ENCODE data around the gene PTPN23.

- no peak for TF ChIP-seq ATF3 (CRISPR knock-in tag; IDR thresholded peaks at IDR 0.05)
- no peak for TF ChIP-seq POLR2A (IDR thresholded peaks at IDR 0.05; ENCODE audit: insufficient read depth in 1 of 2, low read depth in 2 of 2, low read length in 2 of 2)
- no peak for TF ChIP-seq MYPOP (CRISPR knock-in tag; IDR thresholded peaks at IDR 0.05)
- TF ChIP-seq CTCF (CRISPR knock-in tag; IDR thresholded peaks at IDR 0.05), result no peak
- TF ChIP-seq TCF12 (IDR thresholded peaks at IDR 0.05), result no peak
- no peak for TF ChIP-seq TCF12 (CRISPR knock-in tag; IDR thresholded peaks at IDR 0.05)
- no peak for TF ChIP-seq CBX1 (IDR thresholded peaks at IDR 0.05; ENCODE audit: low read depth)
- no peak for TF ChIP-seq ATF2 (CRISPR knock-in tag; IDR thresholded peaks at IDR 0.05)
- TF ChIP-seq TAF1 (CRISPR knock-in tag; IDR thresholded peaks at IDR 0.05), result no peak
- no peak for TF ChIP-seq ZNF639 (CRISPR knock-in tag; conservative IDR thresholded peaks at IDR 0.05)
Measured at GRCh38 chr3:47392933-47393332, 12.1 kb downstream of the PTPN23 start.

Data from HepG2 (cell line).